Activated T-cell treated with anti-CD3 and anti-CD28 coated beads, Interleukin-2, amount 50 U/mL, for 24 hours (primary cell): ENCODE results near the gene GPC6.
"Not testable (repeated sequence)": the region's sequence is repeated elsewhere in the genome, so short reads cannot be mapped to it uniquely, and the experiment has no call there.

ENCODE experiments used
- DNase-seq: peaks from one replicate; pipeline ENCODE4 v3.0.0-alpha.2; 2020
- H3K27ac Mint-ChIP-seq: 2 replicates; pipeline ENCODE4 v1.8.0; 2020; ENCODE audit warnings: mild to moderate bottlenecking, mixed read lengths
- H3K27me3 Mint-ChIP-seq: 2 replicates; pipeline ENCODE4 v1.8.0; 2020; ENCODE audit warnings: mixed read lengths
- H3K36me3 Mint-ChIP-seq: 2 replicates; pipeline ENCODE4 v1.8.0; 2020; ENCODE audit warnings: low read depth, mixed read lengths
- H3K4me1 Mint-ChIP-seq: 2 replicates; pipeline ENCODE4 v1.8.0; 2020; ENCODE audit warnings: low read depth, mixed read lengths
- H3K4me3 Mint-ChIP-seq: 2 replicates; pipeline ENCODE4 v1.8.0; 2020; ENCODE audit warnings: mild to moderate bottlenecking, moderate library complexity, mixed read lengths
- H3K9me3 Mint-ChIP-seq: 2 replicates; pipeline ENCODE4 v1.8.0; 2020; ENCODE audit warnings: mixed read lengths

GPC6 gene

GRCh38 chr13:93468433-93468832 lies 241.8 kb downstream of the GPC6 start:
- no peak for DNase-seq
- Mint-ChIP-seq H3K27ac (no peak overlapping the region), H3K36me3 (no peaks in the 10 kb centered on the region)

GRCh38 chr13:93472296-93472695 lies 245.7 kb downstream of the GPC6 start:
- no peaks in the 10 kb centered on the region for H3K4me1 Mint-ChIP-seq
- H3K36me3 Mint-ChIP-seq: no peaks in the 10 kb centered on the region
- H3K27ac Mint-ChIP-seq: no peak overlapping the region
- no peak for DNase-seq
- peaks cover 10% of the 10 kb centered on the region for H3K9me3 Mint-ChIP-seq
- no peaks in the 10 kb centered on the region for H3K27me3 Mint-ChIP-seq
- H3K4me3 Mint-ChIP-seq: no peak overlapping the region

More at GRCh38 chr13:93468433-93468832, 241.8 kb downstream of the GPC6 start:
- H3K4me1 Mint-ChIP-seq: no peaks in the 10 kb centered on the region
- H3K9me3 Mint-ChIP-seq: peaks cover 10% of the 10 kb centered on the region
- no peak overlapping the region for H3K4me3 Mint-ChIP-seq
- H3K27me3 Mint-ChIP-seq: no peaks in the 10 kb centered on the region

- Mint-ChIP-seq H3K36me3 (no peaks in the 10 kb centered on the region), H3K4me1 (no peaks in the 10 kb centered on the region), H3K27ac (no peak overlapping the region), H3K9me3 (peaks cover 10% of the 10 kb centered on the region), H3K27me3 (no peaks in the 10 kb centered on the region), H3K4me3 (no peak overlapping the region)
- DNase-seq: no peak
These were observed 246.2 kb downstream of the GPC6 start for GRCh38 chr13:93472814-93473296.

- H3K4me1 Mint-ChIP-seq: no peaks in the 10 kb centered on the region
These were observed 247.0 kb downstream of the GPC6 start for GRCh38 chr13:93473441-93474270.

GRCh38 chr13:93476175-93476574 lies 249.6 kb downstream of the GPC6 start:
- Mint-ChIP-seq H3K27me3 (no peaks in the 10 kb centered on the region), H3K27ac (no peak overlapping the region), H3K9me3 (peaks cover 2% of the 10 kb centered on the region), H3K4me1 (no peaks in the 10 kb centered on the region), H3K4me3 (no peak overlapping the region), H3K36me3 (no peaks in the 10 kb centered on the region)
- no peak for DNase-seq

More at GRCh38 chr13:93473441-93474270, 247.0 kb downstream of the GPC6 start:
- Mint-ChIP-seq H3K27me3 (no peaks in the 10 kb centered on the region), H3K27ac (no peak overlapping the region), H3K4me3 (no peak overlapping the region), H3K9me3 (peaks cover 10% of the 10 kb centered on the region), H3K36me3 (no peaks in the 10 kb centered on the region)
- DNase-seq: no peak

- H3K27me3 Mint-ChIP-seq: no peaks in the 10 kb centered on the region
- H3K36me3 Mint-ChIP-seq: no peaks in the 10 kb centered on the region
- no peak overlapping the region for H3K4me3 Mint-ChIP-seq
- H3K4me1 Mint-ChIP-seq: no peaks in the 10 kb centered on the region
- DNase-seq: no peak
- no peaks in the 10 kb centered on the region for H3K9me3 Mint-ChIP-seq
- no peak overlapping the region for H3K27ac Mint-ChIP-seq
These were observed 250.6 kb downstream of the GPC6 start for GRCh38 chr13:93477238-93477637.

- H3K27me3 Mint-ChIP-seq: no peaks in the 10 kb centered on the region
- no peaks in the 10 kb centered on the region for H3K36me3 Mint-ChIP-seq
- DNase-seq: no peak
- no peaks in the 10 kb centered on the region for H3K4me1 Mint-ChIP-seq
- no peak overlapping the region for H3K4me3 Mint-ChIP-seq
- no peak overlapping the region for H3K27ac Mint-ChIP-seq
- no peaks in the 10 kb centered on the region for H3K9me3 Mint-ChIP-seq
These were observed 254.0 kb downstream of the GPC6 start for GRCh38 chr13:93480553-93481106.

GRCh38 chr13:93496117-93496516 lies 269.5 kb downstream of the GPC6 start:
- H3K4me1 Mint-ChIP-seq, H3K27me3 Mint-ChIP-seq, H3K9me3 Mint-ChIP-seq, H3K36me3 Mint-ChIP-seq, DNase-seq, H3K27ac Mint-ChIP-seq, H3K4me3 Mint-ChIP-seq: not testable (repeated sequence)

- H3K27ac Mint-ChIP-seq: no peak overlapping the region
- H3K36me3 Mint-ChIP-seq: no peaks in the 10 kb centered on the region
- no peak for DNase-seq
- no peak overlapping the region for H3K4me3 Mint-ChIP-seq
- no peaks in the 10 kb centered on the region for H3K4me1 Mint-ChIP-seq
- peaks cover 9% of the 10 kb centered on the region for H3K27me3 Mint-ChIP-seq
- H3K9me3 Mint-ChIP-seq: no peaks in the 10 kb centered on the region
These were observed 270.5 kb downstream of the GPC6 start for GRCh38 chr13:93496985-93497673.

GRCh38 chr13:93499991-93500390 lies 273.4 kb downstream of the GPC6 start:
- Mint-ChIP-seq H3K4me3 (no peak overlapping the region), H3K27ac (no peak overlapping the region), H3K36me3 (no peaks in the 10 kb centered on the region), H3K9me3 (no peaks in the 10 kb centered on the region), H3K27me3 (peaks cover 9% of the 10 kb centered on the region), H3K4me1 (no peaks in the 10 kb centered on the region)
- no peak for DNase-seq

GRCh38 chr13:93502071-93502470 lies 275.5 kb downstream of the GPC6 start:
- H3K27ac Mint-ChIP-seq: no peak overlapping the region
- no peaks in the 10 kb centered on the region for H3K36me3 Mint-ChIP-seq
- no peaks in the 10 kb centered on the region for H3K4me1 Mint-ChIP-seq
- H3K27me3 Mint-ChIP-seq: peaks cover 9% of the 10 kb centered on the region
- no peak overlapping the region for H3K4me3 Mint-ChIP-seq
- DNase-seq: no peak
- peaks cover 2% of the 10 kb centered on the region for H3K9me3 Mint-ChIP-seq

- H3K27me3 Mint-ChIP-seq: peaks cover 9% of the 10 kb centered on the region
- H3K4me3 Mint-ChIP-seq: no peak overlapping the region
- peaks cover 5% of the 10 kb centered on the region for H3K9me3 Mint-ChIP-seq
- no peak for DNase-seq
- H3K36me3 Mint-ChIP-seq: no peaks in the 10 kb centered on the region
- H3K4me1 Mint-ChIP-seq: no peaks in the 10 kb centered on the region
- H3K27ac Mint-ChIP-seq: no peak overlapping the region
These were observed 276.5 kb downstream of the GPC6 start for GRCh38 chr13:93502987-93503615.

- no peaks in the 10 kb centered on the region for H3K27me3 Mint-ChIP-seq
- peaks cover under 1% of the 10 kb centered on the region for H3K4me1 Mint-ChIP-seq
- no peak overlapping the region for H3K27ac Mint-ChIP-seq
- H3K36me3 Mint-ChIP-seq: no peaks in the 10 kb centered on the region
- no peak for DNase-seq
- peaks cover 5% of the 10 kb centered on the region for H3K9me3 Mint-ChIP-seq
- no peak overlapping the region for H3K4me3 Mint-ChIP-seq
These were observed 278.7 kb downstream of the GPC6 start for GRCh38 chr13:93505104-93505952.

GRCh38 chr13:93511011-93511410 lies 284.4 kb downstream of the GPC6 start:
- Mint-ChIP-seq H3K36me3 (no peaks in the 10 kb centered on the region), H3K4me1 (peaks cover 6% of the 10 kb centered on the region), H3K4me3 (no peak overlapping the region), H3K9me3 (peaks cover 5% of the 10 kb centered on the region), H3K27ac (no peak overlapping the region), H3K27me3 (peaks cover 4% of the 10 kb centered on the region)
- no peak for DNase-seq
